ENCODE data around the gene DERL2. TPM values are rescaled to one million over a fixed set of nuclear protein-coding genes. Genes with fewer than 3 reads are reported as not detected.

The DERL2 gene
- total RNA-seq, 2 experiments from 2014 or later = 76.6 to 76.8 TPM

DNA sequence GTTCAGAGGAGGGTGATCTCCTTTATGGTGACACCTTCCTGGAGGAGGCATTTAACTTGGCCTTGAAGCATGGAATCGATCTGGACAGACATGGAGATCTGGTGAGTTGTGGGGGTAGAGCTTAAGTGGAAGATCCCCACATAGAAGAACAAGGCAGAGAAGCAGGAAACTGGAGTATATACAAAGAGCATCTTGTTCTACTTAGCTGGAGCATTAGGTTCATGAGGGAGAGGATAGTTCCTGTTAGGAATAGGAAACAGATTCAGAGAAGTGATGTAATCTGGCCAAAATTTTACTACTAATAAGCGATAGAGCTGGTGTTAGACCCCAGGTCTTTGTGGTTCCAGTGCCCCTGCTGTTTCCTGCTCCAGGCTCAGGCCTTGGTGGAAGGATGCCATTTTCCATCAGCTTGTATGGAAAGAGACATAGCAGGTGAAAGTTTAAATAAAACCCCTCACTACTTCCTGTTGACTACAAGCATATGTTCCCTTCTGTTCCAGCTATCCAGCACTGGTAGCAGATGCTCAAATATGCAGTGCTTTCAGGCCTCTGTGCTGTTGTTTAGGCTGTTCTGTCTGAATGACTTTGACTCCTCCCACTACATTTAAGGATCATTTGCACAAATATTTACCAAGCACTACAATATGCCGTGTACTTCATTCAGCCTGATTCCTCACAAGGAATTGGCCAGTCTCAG, 56.6 kb downstream of the DERL2 start:
- ChIA-PET POLR2A (interaction anchor here (0.9 to 7.4 kb wide), 2 partner anchors 11 to 39 kb away, joined by 3 to 35 read pairs; partner anchors contain the start of genes DHX33, NUP88 and RPAIN), CTCF (interaction anchor here (0.6 kb wide), 1 partner anchor 183 kb away, joined by 5 read pairs; no protein-coding TSS in a partner anchor)
- Mint-ChIP-seq H3K27ac (peak overlapping the region; percentile 9), H3K27me3 (no peaks in the 10 kb centered on the region), H3K9me3 (no peaks in the 10 kb centered on the region), H3K4me3 (no peak overlapping the region), H3K4me1 (peaks cover 10% of the 10 kb centered on the region), H3K36me3 (ENCODE audit: low read depth) (peaks cover 78% of the 10 kb centered on the region)
- DNase-seq = no peak

DNA sequence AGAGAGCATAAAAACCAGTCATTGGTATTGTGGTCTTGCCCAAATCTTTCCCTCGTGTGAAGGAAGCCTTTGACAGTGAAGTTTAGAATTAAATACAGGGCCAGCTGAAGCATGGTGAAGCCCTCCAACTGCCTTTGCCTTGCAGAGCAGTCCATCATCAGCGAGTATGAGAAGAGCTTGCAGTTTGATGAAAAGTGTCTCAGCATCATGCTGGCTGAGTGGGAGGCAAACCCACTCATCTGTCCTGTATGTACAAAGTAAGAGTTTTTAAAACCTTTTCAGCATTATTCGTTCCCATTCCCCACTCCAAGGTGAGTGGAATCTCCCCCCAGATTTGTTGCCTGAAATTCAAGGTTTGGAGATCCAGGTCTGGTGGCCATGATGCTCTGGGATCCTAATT, 60.2 kb downstream of the DERL2 start:
- Mint-ChIP-seq H3K27me3 (no peaks in the 10 kb centered on the region), H3K36me3 (ENCODE audit: low read depth) (peaks cover 67% of the 10 kb centered on the region), H3K27ac (no peak overlapping the region), H3K4me3 (no peak overlapping the region), H3K9me3 (no peaks in the 10 kb centered on the region), H3K4me1 (peaks cover 26% of the 10 kb centered on the region)
- ChIA-PET POLR2A (interaction anchor here (3.0 kb wide), 1 partner anchor 11 kb away, joined by 12 read pairs; no protein-coding TSS in a partner anchor), CTCF (interaction anchor here (0.6 to 3.6 kb wide), 2 partner anchors 14 to 26 kb away, joined by 4 to 25 read pairs; partner anchors contain the start of gene C1QBP)
- DNase-seq = no peak

DNA sequence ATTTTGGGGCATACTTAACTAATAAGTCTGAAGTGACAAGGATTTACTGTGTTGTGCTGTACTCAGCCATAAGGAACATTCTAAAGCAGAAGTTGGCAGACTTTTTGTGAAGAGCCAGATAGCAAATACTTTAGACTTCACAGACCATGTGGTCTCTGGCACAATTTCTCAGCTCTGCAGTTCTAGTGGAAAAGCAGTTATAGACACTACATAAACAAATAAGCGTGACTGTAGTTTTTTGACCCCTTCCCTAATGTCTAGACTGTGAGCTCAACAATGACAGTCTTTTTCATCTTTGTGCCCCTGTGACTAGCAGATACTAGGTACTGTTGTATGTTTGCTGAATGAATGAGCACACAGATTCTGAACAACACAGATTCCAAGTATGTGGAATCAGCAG, 61.1 kb downstream of the DERL2 start:
- CTCF ChIA-PET = interaction anchor here (1.4 to 3.6 kb wide), 2 partner anchors 13 to 15 kb away, joined by 5 to 25 read pairs; partner anchors contain the start of gene C1QBP
- Mint-ChIP-seq H3K27me3 (no peaks in the 10 kb centered on the region), H3K27ac (no peak overlapping the region), H3K36me3 (ENCODE audit: low read depth) (peaks cover 65% of the 10 kb centered on the region), H3K4me1 (peaks cover 29% of the 10 kb centered on the region), H3K9me3 (no peaks in the 10 kb centered on the region), H3K4me3 (no peak overlapping the region)
- POLR2A ChIA-PET = interaction anchor here (1.6 to 2.7 kb wide), 2 partner anchors 12 to 14 kb away, joined by 5 to 10 read pairs; partner anchors contain the start of gene C1QBP
- DNase-seq = no peak

- Mint-ChIP-seq H3K27me3 (no peaks in the 10 kb centered on the region), H3K36me3 (ENCODE audit: low read depth) (peaks cover 51% of the 10 kb centered on the region), H3K4me1 (peaks cover 38% of the 10 kb centered on the region), H3K4me3 (no peak overlapping the region), H3K9me3 (no peaks in the 10 kb centered on the region), H3K27ac (no peak overlapping the region)
- POLR2A ChIA-PET = interaction anchor here (0.9 to 1.5 kb wide), 3 partner anchors 9 to 18 kb away, joined by 3 to 5 read pairs (median 3); partner anchors contain the start of gene C1QBP
- CTCF ChIA-PET = interaction anchor here (1.1 to 3.6 kb wide), 2 partner anchors 15 to 17 kb away, joined by 3 to 25 read pairs; partner anchors contain the start of gene C1QBP
- DNase-seq = no peak
Measured at GRCh38 chr17:5422505-5422904, 63.5 kb downstream of the DERL2 start.

Other genes with a start within 250 kb of the DERL2 start
- gene RABEP1, start 203.9 kb downstream of the DERL2 start, total RNA-seq = 10 to 100 TPM; 37.3 to 37.8 TPM
- 10 to 100 TPM; 80.6 to 85.9 TPM for gene NUP88, start 66.5 kb downstream of the DERL2 start, total RNA-seq
- 10 to 100 TPM; 49.5 to 52.2 TPM for gene RPAIN, start 66.0 kb downstream of the DERL2 start, total RNA-seq
- 100 to 1,000 TPM; 123 TPM for gene C1QBP, start 47.0 kb downstream of the DERL2 start, total RNA-seq
- 10 to 100 TPM; 15.0 to 16.3 TPM for gene DHX33, start 17.2 kb downstream of the DERL2 start, total RNA-seq
- gene MIS12, start 388 bp upstream of the DERL2 start, total RNA-seq = 10 to 100 TPM; 28.7 to 29.0 TPM
- gene NLRP1, start 98.3 kb upstream of the DERL2 start, total RNA-seq = 100 to 1,000 TPM; 102 to 104 TPM

Data from activated CD4-positive, alpha-beta memory T cell treated with anti-CD3 and anti-CD28 coated beads, Interleukin-2, amount 10 ng/mL, durations not matched to agents 7 days and 5 days (primary cell).